GM23338 (cell line): ENCODE data around the gene TRAPPC12. TPM values are rescaled to one million over a fixed set of nuclear protein-coding genes. Genes with fewer than 3 reads are reported as not detected.
A peak's percentile ranks its signal among the peaks of the same experiment; 100 is the strongest.
"Not testable (repeated sequence)": the region's sequence is repeated elsewhere in the genome, so short reads cannot be mapped to it uniquely, and the experiment has no call there.

Experiments
- ATAC-seq: fragments of 200-7000 bp; cut with Tn5 transposase; 3 replicates; pipeline ENCODE4 v1.9.1; 2020
- DNase-seq: peaks from one replicate; pipeline ENCODE4 v3.0.0-alpha.2; 2015; ENCODE audit warnings: low spot score
- H2AFZ ChIP-seq: fragments of 200-600 bp; sonication (generic); 2 replicates; pipeline ENCODE4 v1.8.0; 2016; ENCODE audit warnings: antibody characterized with exemption, mild to moderate bottlenecking, moderate library complexity
- H3F3A ChIP-seq: fragments of 200-600 bp; sonication (generic); replicated peaks from 2 replicates; pipeline ENCODE4 v1.8.0; 2017; ENCODE audit warnings: antibody characterized with exemption, mixed run types, low read depth
- H3K27ac ChIP-seq: fragments of 200-600 bp; sonication (generic); 2 replicates; pipeline ENCODE4 v1.6.1; 2016; ENCODE audit warnings: low read depth
- H3K27me3 ChIP-seq: fragments of 200-600 bp; sonication (generic); 2 replicates; pipeline ENCODE4 v1.8.0; 2016; ENCODE audit warnings: mild to moderate bottlenecking, mixed run types, moderate library complexity; ENCODE audit not compliant: insufficient read depth
- H3K36me3 ChIP-seq: fragments of 200-600 bp; sonication (generic); 2 replicates; pipeline ENCODE4 v1.8.0; 2016; ENCODE audit warnings: mild to moderate bottlenecking; ENCODE audit not compliant: insufficient read depth
- H3K4me1 ChIP-seq: fragments of 200-600 bp; sonication (generic); 2 replicates; pipeline ENCODE4 v1.8.0; 2016; ENCODE audit warnings: mild to moderate bottlenecking, moderate library complexity; ENCODE audit not compliant: insufficient read depth
- H3K4me2 ChIP-seq: fragments of 200-600 bp; sonication (generic); 2 replicates; pipeline ENCODE4 v1.7.1; 2017; ENCODE audit warnings: mixed run types
- H3K4me3 ChIP-seq: fragments of 200-600 bp; sonication (generic); 2 replicates; pipeline ENCODE4 v1.6.1; 2016; ENCODE audit warnings: mixed run types
- H3K79me2 ChIP-seq: fragments of 200-600 bp; sonication (generic); replicated peaks from 2 replicates; pipeline ENCODE4 v1.8.0; 2017; ENCODE audit warnings: mild to moderate bottlenecking; ENCODE audit not compliant: insufficient read depth
- H3K9me2 ChIP-seq: fragments of 200-600 bp; sonication (generic); 2 replicates; pipeline ENCODE4 v1.8.0; 2017; ENCODE audit not compliant: insufficient read depth
- H4K20me1 ChIP-seq: fragments of 200-600 bp; sonication (generic); replicated peaks from 2 replicates; pipeline ENCODE4 v1.8.0; 2017; ENCODE audit warnings: mild to moderate bottlenecking; ENCODE audit not compliant: insufficient read depth
- H3K27ac Mint-ChIP-seq: 2 replicates; pipeline ENCODE4 v1.8.0; 2020; ENCODE audit warnings: inconsistent platforms, mild to moderate bottlenecking, moderate library complexity, mixed read lengths
- H3K27me3 Mint-ChIP-seq: 3 replicates; pipeline ENCODE4 v1.8.0; 2022; ENCODE audit warnings: low read depth, mild to moderate bottlenecking, moderate library complexity, mixed read lengths, inconsistent platforms; ENCODE audit not compliant: insufficient read depth, poor library complexity
- H3K36me3 Mint-ChIP-seq: 3 replicates; pipeline ENCODE4 v1.8.0; 2021; ENCODE audit warnings: low read depth, mild to moderate bottlenecking, inconsistent platforms, moderate library complexity, mixed read lengths
- H3K4me1 Mint-ChIP-seq: 3 replicates; pipeline ENCODE4 v1.8.0; 2020; ENCODE audit warnings: mild to moderate bottlenecking, inconsistent platforms, mixed read lengths
- H3K4me3 Mint-ChIP-seq: 3 replicates; pipeline ENCODE4 v1.8.0; 2021; ENCODE audit warnings: moderate library complexity, mild to moderate bottlenecking, inconsistent platforms, mixed read lengths
- H3K9me3 Mint-ChIP-seq: 3 replicates; pipeline ENCODE4 v1.8.0; 2020; ENCODE audit warnings: moderate library complexity, mild to moderate bottlenecking, inconsistent platforms, mixed read lengths
- CREB1 ChIP-seq: fragments of 250-450 bp; sonication (Bioruptor Pico); IDR thresholded peaks from 2 replicates; pipeline ENCODE4 v1.5.0; 2020; ENCODE audit warnings: low read depth, mild to moderate bottlenecking, moderate library complexity
- NANOG ChIP-seq: IDR thresholded peaks from 2 replicates; pipeline ENCODE4 v1.6.1; 2016; ENCODE audit warnings: antibody characterized with exemption, borderline replicate concordance
- POLR2AphosphoS5 ChIP-seq: IDR thresholded peaks from 2 replicates; pipeline ENCODE4 v1.6.1; 2016; ENCODE audit warnings: antibody characterized with exemption, low read depth
- STAT1 ChIP-seq: IDR thresholded peaks from one replicate; pipeline ENCODE4 v1.6.1; 2016; ENCODE audit warnings: antibody characterized with exemption; ENCODE audit not compliant: unreplicated experiment
- polyA plus RNA-seq: library from polyadenylated mRNA; unstranded; fragments of >200 nt; fragmentation: Nextera tagmentation; extraction: Ambion mirVana; gene quantifications from 2 replicates; pipeline ENCODE4 v1.2.1, GENCODE V29; 2016
- total RNA-seq: library from RNA; depleted of rRNA; stranded (reverse); fragments of >200 nt; shearing (Covaris generic); gene quantifications from 2 replicates; pipeline ENCODE4 v1.2.3, GENCODE V29; 2014
- TF ChIP-seq, protein P1 (sequence below): fragments of 250-450 bp; sonication (Bioruptor Pico); IDR thresholded peaks from 2 replicates; pipeline ENCODE4 v1.5.0; 2020; ENCODE audit warnings: mild to moderate bottlenecking, moderate library complexity
- TF ChIP-seq, protein P2 (sequence below), 2 experiments: fragments of 200-600 bp in 1 of 2; sonication (generic) in 1 of 2; conservative IDR thresholded peaks; 2 replicates each; pipeline versions ENCODE4 v1.5.1 to v1.6.1; 2016 to 2017; ENCODE audit warnings: antibody characterized with exemption in 2 of 2, low read depth in 2 of 2, mild to moderate bottlenecking in 2 of 2, moderate library complexity in 1 of 2

TRAPPC12 gene
- total and polyA plus RNA-seq, 2 experiments from 2014 or later, result 48.9 to 57.7 TPM

DNA sequence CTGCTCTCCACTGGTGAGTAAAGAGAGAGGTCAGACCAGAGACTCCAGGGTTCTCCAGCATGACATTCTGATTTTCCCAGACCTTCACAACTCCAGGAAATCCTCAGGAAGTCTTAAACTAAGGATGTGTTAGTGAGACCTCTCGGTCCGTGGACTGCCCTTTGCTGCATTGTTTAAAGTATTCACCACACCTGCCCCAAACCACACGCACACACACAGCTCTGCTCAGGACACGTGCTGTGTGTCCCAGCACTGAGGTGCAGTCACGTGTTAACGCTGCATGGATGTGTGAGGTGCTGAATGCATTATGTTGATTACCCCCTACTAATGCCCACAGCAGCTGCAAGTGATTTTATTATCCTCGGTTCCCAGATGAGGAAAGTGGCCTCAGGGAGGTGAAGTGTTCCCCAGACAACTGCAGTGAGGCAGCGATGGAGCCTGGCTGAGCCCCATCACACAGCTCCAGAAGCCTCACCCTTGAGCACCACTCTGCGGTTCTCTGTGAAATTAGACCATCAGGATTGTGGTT lies 68.4 kb downstream of the TRAPPC12 start (continued):
- TF ChIP-seq, protein P1, sequence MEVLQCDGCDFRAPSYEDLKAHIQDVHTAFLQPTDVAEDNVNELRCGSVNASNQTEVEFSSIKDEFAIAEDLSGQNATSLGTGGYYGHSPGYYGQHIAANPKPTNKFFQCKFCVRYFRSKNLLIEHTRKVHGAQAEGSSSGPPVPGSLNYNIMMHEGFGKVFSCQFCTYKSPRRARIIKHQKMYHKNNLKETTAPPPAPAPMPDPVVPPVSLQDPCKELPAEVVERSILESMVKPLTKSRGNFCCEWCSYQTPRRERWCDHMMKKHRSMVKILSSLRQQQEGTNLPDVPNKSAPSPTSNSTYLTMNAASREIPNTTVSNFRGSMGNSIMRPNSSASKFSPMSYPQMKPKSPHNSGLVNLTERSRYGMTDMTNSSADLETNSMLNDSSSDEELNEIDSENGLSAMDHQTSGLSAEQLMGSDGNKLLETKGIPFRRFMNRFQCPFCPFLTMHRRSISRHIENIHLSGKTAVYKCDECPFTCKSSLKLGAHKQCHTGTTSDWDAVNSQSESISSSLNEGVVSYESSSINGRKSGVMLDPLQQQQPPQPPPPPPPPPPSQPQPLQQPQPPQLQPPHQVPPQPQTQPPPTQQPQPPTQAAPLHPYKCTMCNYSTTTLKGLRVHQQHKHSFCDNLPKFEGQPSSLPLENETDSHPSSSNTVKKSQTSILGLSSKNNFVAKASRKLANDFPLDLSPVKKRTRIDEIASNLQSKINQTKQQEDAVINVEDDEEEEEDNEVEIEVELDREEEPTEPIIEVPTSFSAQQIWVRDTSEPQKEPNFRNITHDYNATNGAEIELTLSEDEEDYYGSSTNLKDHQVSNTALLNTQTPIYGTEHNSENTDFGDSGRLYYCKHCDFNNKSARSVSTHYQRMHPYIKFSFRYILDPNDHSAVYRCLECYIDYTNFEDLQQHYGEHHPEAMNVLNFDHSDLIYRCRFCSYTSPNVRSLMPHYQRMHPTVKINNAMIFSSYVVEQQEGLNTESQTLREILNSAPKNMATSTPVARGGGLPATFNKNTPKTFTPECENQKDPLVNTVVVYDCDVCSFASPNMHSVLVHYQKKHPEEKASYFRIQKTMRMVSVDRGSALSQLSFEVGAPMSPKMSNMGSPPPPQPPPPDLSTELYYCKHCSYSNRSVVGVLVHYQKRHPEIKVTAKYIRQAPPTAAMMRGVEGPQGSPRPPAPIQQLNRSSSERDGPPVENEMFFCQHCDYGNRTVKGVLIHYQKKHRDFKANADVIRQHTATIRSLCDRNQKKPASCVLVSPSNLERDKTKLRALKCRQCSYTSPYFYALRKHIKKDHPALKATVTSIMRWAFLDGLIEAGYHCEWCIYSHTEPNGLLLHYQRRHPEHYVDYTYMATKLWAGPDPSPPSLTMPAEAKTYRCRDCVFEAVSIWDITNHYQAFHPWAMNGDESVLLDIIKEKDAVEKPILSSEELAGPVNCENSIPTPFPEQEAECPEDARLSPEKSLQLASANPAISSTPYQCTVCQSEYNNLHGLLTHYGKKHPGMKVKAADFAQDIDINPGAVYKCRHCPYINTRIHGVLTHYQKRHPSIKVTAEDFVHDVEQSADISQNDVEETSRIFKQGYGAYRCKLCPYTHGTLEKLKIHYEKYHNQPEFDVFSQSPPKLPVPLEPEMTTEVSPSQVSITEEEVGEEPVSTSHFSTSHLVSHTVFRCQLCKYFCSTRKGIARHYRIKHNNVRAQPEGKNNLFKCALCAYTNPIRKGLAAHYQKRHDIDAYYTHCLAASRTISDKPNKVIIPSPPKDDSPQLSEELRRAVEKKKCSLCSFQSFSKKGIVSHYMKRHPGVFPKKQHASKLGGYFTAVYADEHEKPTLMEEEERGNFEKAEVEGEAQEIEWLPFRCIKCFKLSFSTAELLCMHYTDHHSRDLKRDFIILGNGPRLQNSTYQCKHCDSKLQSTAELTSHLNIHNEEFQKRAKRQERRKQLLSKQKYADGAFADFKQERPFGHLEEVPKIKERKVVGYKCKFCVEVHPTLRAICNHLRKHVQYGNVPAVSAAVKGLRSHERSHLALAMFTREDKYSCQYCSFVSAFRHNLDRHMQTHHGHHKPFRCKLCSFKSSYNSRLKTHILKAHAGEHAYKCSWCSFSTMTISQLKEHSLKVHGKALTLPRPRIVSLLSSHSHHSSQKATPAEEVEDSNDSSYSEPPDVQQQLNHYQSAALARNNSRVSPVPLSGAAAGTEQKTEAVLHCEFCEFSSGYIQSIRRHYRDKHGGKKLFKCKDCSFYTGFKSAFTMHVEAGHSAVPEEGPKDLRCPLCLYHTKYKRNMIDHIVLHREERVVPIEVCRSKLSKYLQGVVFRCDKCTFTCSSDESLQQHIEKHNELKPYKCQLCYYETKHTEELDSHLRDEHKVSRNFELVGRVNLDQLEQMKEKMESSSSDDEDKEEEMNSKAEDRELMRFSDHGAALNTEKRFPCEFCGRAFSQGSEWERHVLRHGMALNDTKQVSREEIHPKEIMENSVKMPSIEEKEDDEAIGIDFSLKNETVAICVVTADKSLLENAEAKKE, result no peak
- TF ChIP-seq CREB1 (CRISPR knock-in tag), result no peak

DNA sequence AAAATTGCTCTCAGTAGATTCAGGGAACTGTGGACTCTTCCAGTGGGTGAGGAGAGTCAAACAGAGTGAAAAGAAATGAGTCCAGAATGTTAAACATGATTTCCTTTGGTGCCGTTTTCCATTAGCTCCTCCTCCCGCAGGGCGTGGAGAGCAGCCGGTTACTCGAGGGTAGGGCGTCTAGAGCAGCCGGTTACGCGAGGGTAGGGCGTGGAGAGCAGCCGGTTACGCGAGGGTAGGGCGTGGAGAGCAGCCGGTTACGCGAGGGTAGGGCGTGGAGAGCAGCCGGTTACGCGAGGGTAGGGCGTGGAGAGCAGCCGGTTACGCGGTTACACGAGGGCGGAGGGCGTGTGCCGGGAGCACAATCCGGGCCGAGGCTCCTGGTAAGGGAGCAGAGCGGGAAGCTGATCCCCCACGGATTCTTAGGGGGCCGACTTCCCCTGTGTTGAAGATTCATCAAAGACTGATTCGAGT lies 69.0 kb downstream of the TRAPPC12 start:
- DNase-seq, H3F3A ChIP-seq, H3K4me2 ChIP-seq, H3K79me2 ChIP-seq, H3K9me2 ChIP-seq, H3K27ac Mint-ChIP-seq, H3K27me3 ChIP-seq, H3K4me1 ChIP-seq, H3K27ac ChIP-seq, H4K20me1 ChIP-seq, H3K36me3 ChIP-seq, H3K4me3 Mint-ChIP-seq, H2AFZ ChIP-seq, H3K4me3 ChIP-seq, H3K9me3 Mint-ChIP-seq, H3K27me3 Mint-ChIP-seq: not testable (repeated sequence)
- Mint-ChIP-seq H3K4me1 (peaks cover 11% of the 10 kb centered on the region), H3K36me3 (peaks cover 45% of the 10 kb centered on the region)
- peak; percentile 56 for ATAC-seq

DNA sequence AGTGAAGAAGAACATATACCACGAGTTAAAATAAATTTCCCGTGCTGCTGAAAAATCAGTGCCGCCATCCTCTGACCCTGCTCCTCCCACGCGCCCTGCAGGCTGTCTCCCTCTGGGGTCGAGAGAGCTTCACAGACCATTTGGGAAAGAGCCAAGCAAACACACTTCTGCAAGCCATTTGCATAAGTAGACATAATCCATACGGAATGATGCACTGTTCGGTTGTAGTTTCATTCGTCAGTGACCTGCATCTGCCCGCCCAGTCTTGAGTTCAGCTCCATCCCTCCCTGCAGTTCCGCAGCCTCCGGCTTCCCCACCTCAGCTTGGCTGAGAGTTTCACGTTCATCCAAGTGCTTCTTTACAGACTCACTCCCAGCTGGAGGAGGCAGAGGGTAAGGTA lies 69.6 kb downstream of the TRAPPC12 start:
- Histone ChIP-seq H3K27me3 (no peaks in the 10 kb centered on the region), H3K4me3 (no peak overlapping the region), H3F3A (no peaks in the 10 kb centered on the region), H3K4me2 (no peak overlapping the region), H2AFZ (no peak overlapping the region), H3K9me2 (no peaks in the 10 kb centered on the region), H3K4me1 (no peaks in the 10 kb centered on the region), H3K36me3 (0 out of 2 replicates have a peak, but pooled peaks cover 5% of the 10 kb centered on the region), H3K27ac (no peak overlapping the region), H4K20me1 (no peaks in the 10 kb centered on the region; the same call in 1 of the 2 replicates), H3K79me2 (no peaks in the 10 kb centered on the region)
- peaks cover 1% of the 10 kb centered on the region for H3K27me3 Mint-ChIP-seq
- no peak overlapping the region for H3K4me3 Mint-ChIP-seq
- H3K9me3 Mint-ChIP-seq, result no peaks in the 10 kb centered on the region; the same call in 2 of the 3 replicates
- DNase-seq (no peak), ATAC-seq (no peak)
- H3K4me1 Mint-ChIP-seq, result peaks cover 11% of the 10 kb centered on the region
- no peak overlapping the region for H3K27ac Mint-ChIP-seq
- peaks cover 43% of the 10 kb centered on the region for H3K36me3 Mint-ChIP-seq
- no peak for TF ChIP-seq POLR2AphosphoS5
- TF ChIP-seq STAT1, result no peak
- TF ChIP-seq NANOG, result no peak
- TF ChIP-seq, protein P2, sequence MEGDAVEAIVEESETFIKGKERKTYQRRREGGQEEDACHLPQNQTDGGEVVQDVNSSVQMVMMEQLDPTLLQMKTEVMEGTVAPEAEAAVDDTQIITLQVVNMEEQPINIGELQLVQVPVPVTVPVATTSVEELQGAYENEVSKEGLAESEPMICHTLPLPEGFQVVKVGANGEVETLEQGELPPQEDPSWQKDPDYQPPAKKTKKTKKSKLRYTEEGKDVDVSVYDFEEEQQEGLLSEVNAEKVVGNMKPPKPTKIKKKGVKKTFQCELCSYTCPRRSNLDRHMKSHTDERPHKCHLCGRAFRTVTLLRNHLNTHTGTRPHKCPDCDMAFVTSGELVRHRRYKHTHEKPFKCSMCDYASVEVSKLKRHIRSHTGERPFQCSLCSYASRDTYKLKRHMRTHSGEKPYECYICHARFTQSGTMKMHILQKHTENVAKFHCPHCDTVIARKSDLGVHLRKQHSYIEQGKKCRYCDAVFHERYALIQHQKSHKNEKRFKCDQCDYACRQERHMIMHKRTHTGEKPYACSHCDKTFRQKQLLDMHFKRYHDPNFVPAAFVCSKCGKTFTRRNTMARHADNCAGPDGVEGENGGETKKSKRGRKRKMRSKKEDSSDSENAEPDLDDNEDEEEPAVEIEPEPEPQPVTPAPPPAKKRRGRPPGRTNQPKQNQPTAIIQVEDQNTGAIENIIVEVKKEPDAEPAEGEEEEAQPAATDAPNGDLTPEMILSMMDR (conservative IDR thresholded peaks at IDR 0.05; ENCODE audit: low read depth in 2 of 2), result no peak
